ENCODE measurements around the gene SLC5A2.
"Not testable (repeated sequence)": the region's sequence is repeated elsewhere in the genome, so short reads cannot be mapped to it uniquely, and the experiment has no call there.

Gene SLC5A2

GRCh38 chr16:31477220-31478216 lies 5.4 kb upstream of the SLC5A2 start:
- DNase-seq, result no peak

- DNase-seq, result no peak
Measured at GRCh38 chr16:31478956-31479355, 4.0 kb upstream of the SLC5A2 start.

GRCh38 chr16:31479751-31480150 lies 3.2 kb upstream of the SLC5A2 start:
- no peak for DNase-seq

- DNase-seq, result no peak
Measured at GRCh38 chr16:31480851-31481536, 1.9 kb upstream of the SLC5A2 start.

- not testable (repeated sequence) for DNase-seq
Measured at GRCh38 chr16:31484048-31484447, 1.1 kb downstream of the SLC5A2 start.

- DNase-seq, result no peak
Measured at GRCh38 chr16:31484491-31485171, 1.7 kb downstream of the SLC5A2 start.

GRCh38 chr16:31485571-31485970 lies 2.6 kb downstream of the SLC5A2 start:
- no peak for DNase-seq

GRCh38 chr16:31486045-31486444 lies 3.1 kb downstream of the SLC5A2 start:
- DNase-seq, result no peak

- DNase-seq, result no peak
Measured at GRCh38 chr16:31487071-31487719, 4.3 kb downstream of the SLC5A2 start.

- no peak for DNase-seq
Measured at GRCh38 chr16:31487720-31488467, 5.0 kb downstream of the SLC5A2 start.

- no peak for DNase-seq
Measured at GRCh38 chr16:31488468-31489297, 5.8 kb downstream of the SLC5A2 start.

- DNase-seq, result no peak
Measured at GRCh38 chr16:31489298-31489564, 6.3 kb downstream of the SLC5A2 start.

- no peak for DNase-seq
Measured at GRCh38 chr16:31489616-31490584, 7.0 kb downstream of the SLC5A2 start.

GRCh38 chr16:31491778-31492418 lies 9.0 kb downstream of the SLC5A2 start:
- DNase-seq, result no peak

- no peak for DNase-seq
Measured at GRCh38 chr16:31493506-31494125, 10.7 kb downstream of the SLC5A2 start.

- DNase-seq, result no peak
Measured at GRCh38 chr16:31496670-31497069, 13.7 kb downstream of the SLC5A2 start.

GRCh38 chr16:31498493-31498892 lies 15.6 kb downstream of the SLC5A2 start:
- no peak for DNase-seq

GRCh38 chr16:31499928-31500327 lies 17.0 kb downstream of the SLC5A2 start:
- DNase-seq, result no peak
